ENCODE data around the gene WSCD1.

- no peak for TF ChIP-seq POLR2AphosphoS5 (IDR thresholded peaks at IDR 0.05; ENCODE audit: borderline replicate concordance, low read depth, low read length)
- no peak for TF ChIP-seq EZH2 (IDR thresholded peaks at IDR 0.05)
- TF ChIP-seq FOXP2 (optimal IDR thresholded peaks at IDR 0.05; ENCODE audit: control extremely low read depth, extremely low read length, insufficient read depth), result no peak
These were observed 65.8 kb downstream of the WSCD1 start for GRCh38 chr17:6135996-6136395.
